ENCODE measurements around the gene RPS6KA5.

DNA sequence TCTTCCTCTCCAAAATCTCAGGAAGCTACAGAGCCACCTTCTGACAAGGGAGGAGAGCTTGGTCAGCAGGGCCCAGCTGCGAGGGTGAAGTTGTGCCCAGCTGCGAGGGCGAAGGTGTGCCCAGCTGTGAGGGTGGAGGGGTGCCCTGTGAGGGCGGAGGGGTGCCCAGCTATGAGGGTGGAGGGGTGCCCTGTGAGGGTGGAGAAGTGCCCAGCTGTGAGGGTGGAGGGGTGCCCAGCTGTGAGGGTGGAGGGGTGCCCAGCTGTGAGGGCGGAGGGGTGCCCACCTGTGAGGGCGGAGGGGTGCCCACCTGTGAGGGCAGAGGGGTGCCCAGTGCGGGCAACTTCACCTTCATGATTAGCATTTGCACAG is 223.8 kb downstream of the RPS6KA5 start:
- TF ChIP-seq PRMT5 (CRISPR knock-in tag; IDR thresholded peaks at IDR 0.05) (no peak), SMARCA5 (IDR thresholded peaks at IDR 0.05) (no peak), GATAD2A (IDR thresholded peaks at IDR 0.05) (no peak), LARP7 (IDR thresholded peaks at IDR 0.05) (no peak), ZNF436 (CRISPR knock-in tag; IDR thresholded peaks at IDR 0.05) (no peak), ZFP30 (CRISPR knock-in tag; IDR thresholded peaks at IDR 0.05; ENCODE audit: borderline replicate concordance) (no peak), GTF2F1 (IDR thresholded peaks at IDR 0.05; ENCODE audit: low read depth, low read length) (no peak), RAD21 (CRISPR knock-in tag; conservative IDR thresholded peaks at IDR 0.05 in 1 of 2, IDR thresholded peaks at IDR 0.05 in 1 of 2) (no peak), ZNF274 (IDR thresholded peaks at IDR 0.05; ENCODE audit: borderline replicate concordance, low read depth, low read length) (no peak), RAD51 (IDR thresholded peaks at IDR 0.05; ENCODE audit: borderline replicate concordance, low read depth) (no peak)
- TF ChIP-seq, protein P1, sequence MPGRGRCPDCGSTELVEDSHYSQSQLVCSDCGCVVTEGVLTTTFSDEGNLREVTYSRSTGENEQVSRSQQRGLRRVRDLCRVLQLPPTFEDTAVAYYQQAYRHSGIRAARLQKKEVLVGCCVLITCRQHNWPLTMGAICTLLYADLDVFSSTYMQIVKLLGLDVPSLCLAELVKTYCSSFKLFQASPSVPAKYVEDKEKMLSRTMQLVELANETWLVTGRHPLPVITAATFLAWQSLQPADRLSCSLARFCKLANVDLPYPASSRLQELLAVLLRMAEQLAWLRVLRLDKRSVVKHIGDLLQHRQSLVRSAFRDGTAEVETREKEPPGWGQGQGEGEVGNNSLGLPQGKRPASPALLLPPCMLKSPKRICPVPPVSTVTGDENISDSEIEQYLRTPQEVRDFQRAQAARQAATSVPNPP (IDR thresholded peaks at IDR 0.05; ENCODE audit: borderline replicate concordance, insufficient read depth, insufficient read length), result no peak
- TF ChIP-seq, protein P2, sequence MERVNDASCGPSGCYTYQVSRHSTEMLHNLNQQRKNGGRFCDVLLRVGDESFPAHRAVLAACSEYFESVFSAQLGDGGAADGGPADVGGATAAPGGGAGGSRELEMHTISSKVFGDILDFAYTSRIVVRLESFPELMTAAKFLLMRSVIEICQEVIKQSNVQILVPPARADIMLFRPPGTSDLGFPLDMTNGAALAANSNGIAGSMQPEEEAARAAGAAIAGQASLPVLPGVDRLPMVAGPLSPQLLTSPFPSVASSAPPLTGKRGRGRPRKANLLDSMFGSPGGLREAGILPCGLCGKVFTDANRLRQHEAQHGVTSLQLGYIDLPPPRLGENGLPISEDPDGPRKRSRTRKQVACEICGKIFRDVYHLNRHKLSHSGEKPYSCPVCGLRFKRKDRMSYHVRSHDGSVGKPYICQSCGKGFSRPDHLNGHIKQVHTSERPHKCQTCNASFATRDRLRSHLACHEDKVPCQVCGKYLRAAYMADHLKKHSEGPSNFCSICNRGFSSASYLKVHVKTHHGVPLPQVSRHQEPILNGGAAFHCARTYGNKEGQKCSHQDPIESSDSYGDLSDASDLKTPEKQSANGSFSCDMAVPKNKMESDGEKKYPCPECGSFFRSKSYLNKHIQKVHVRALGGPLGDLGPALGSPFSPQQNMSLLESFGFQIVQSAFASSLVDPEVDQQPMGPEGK (CRISPR knock-in tag; IDR thresholded peaks at IDR 0.05; ENCODE audit: borderline replicate concordance), result no peak
